ENCODE measurements around the gene RETREG3.

The RETREG3 gene

DNA sequence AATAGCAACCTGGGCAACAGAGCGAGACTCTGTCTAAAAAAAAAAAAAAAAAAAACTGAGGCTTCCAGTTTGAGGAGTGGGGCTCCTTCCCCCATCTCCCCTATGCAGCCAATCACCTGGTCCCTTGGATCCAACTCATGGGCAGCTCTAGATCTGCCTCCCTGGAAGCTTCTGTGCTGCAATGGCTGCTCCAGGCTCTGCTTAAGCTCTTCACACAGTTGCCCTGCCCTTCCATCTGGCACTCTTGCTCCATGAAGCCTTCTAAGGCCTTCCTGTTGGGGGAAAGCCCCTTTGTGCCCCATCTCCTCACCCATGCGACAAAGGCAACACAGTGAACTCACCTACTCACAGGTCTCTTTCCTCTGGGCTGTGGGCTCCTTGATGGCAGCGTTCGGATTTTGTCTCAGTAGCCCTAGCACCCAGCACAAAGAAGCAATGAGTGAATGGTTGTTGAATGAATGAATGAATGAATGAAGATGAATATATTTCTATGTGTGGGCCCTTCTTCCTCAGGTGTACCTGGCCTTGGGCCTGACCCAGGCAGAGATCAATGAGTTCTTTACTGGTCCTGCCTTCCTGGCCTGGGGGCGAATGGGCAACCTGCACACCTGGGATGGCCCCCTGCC is 71.2 kb downstream of the RETREG3 start:
- no peak for TF ChIP-seq GATA3 (IDR thresholded peaks at IDR 0.05; ENCODE audit: low read depth, low read length)

DNA sequence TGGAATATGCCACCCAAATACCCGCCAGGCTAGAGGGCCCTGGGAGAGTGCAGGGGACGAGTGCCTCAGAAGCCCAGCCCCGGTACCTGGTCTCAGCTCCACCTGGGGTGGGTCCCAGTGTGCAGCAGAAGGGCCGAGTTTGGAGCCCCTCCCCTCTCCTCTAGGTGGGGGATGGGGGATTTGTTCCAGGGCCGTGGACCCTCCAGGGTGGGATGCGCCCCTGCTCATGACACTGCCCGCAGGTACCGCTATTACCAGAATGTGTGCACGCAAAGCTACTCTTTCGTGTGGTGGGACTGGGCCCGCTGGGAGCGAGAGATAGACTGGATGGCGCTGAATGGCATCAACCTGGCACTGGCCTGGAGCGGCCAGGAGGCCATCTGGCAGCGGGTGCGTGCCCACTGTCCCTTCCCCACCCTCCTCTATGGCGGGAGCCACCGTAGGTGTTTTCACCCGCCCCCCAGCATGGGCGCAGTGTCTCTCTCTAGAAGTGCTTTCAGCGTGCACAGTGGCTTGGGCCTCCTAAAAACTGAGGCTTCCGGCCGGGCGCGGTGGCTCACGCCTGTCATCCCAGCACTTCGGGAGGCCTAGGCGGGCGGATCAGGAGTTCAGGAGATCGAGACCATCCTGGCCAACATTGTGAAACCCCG is 71.9 kb downstream of the RETREG3 start:
- TF ChIP-seq GATA2 (IDR thresholded peaks at IDR 0.05; ENCODE audit: low read depth, low read length) (no peak), GATA3 (IDR thresholded peaks at IDR 0.05; ENCODE audit: low read depth, low read length) (no peak)

- TF ChIP-seq GATA3 (IDR thresholded peaks at IDR 0.05; ENCODE audit: low read depth, low read length) (no peak), GATA2 (IDR thresholded peaks at IDR 0.05; ENCODE audit: low read depth, low read length) (no peak)
These were observed 72.6 kb downstream of the RETREG3 start for GRCh38 chr17:42536372-42537155.

GRCh38 chr17:42536048-42536371 is 73.2 kb downstream of the RETREG3 start, which contains the start of gene NAGLU:
Gene NAGLU, plus strand, starts transcription at chr17:42536241. Its CDS starts 32 bp downstream, at chr17:42536273.
- TF ChIP-seq GATA3 (IDR thresholded peaks at IDR 0.05; ENCODE audit: low read depth, low read length): no peak
- no peak for TF ChIP-seq GATA2 (IDR thresholded peaks at IDR 0.05; ENCODE audit: low read depth, low read length)

- TF ChIP-seq GATA3 (IDR thresholded peaks at IDR 0.05; ENCODE audit: low read depth, low read length) (no peak), GATA2 (IDR thresholded peaks at IDR 0.05; ENCODE audit: low read depth, low read length) (no peak)
These were observed 73.8 kb downstream of the RETREG3 start for GRCh38 chr17:42535155-42536047.

DNA sequence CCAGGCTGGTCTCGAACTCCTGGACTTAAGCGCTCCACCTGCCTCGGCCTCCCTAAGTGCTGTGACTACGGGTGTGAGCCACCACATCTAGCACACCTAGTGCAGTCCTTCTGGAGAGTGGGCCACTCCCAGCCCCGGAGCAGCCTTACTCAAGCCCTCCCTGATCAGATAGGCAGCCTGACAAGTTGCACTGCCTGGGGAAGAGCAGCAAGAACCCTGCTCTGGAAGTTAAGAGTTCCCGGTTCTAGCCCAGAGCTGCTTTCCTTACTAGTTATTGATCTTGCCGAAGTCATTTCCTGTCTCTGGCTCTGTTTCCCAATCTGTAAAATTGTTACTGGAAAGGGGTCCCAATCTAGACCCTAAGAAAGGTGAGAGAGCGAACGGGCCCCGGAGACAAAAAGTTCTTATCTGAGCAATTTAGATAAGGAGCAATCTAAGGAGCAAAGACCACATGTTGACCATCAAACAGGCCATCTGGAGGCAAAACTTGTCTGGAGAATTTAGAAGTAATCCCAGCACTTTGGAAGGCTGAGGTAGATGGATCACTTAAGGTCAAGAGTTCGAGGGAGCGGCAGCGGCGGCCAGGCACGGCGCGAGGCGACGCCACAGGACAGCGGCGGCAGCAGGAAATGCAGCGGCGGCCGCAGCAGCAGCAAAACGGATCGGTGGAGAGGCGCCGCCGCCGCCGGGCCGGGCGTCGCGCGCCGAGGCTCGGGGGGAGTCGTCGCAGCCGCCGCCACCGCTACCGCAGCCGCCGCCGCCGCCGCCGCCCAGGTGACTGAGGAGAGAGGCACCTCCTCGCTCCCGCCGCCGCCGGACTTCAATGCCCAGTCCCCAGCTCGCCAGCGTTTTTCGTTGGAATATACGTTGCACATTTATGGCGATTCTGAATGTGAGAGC is 77.5 kb downstream of the RETREG3 start:
- no peak for TF ChIP-seq GATA3 (IDR thresholded peaks at IDR 0.05; ENCODE audit: low read depth, low read length)
- TF ChIP-seq GATA2 (IDR thresholded peaks at IDR 0.05; ENCODE audit: low read depth, low read length): peak; percentile 21; the same call in 1 of the 2 replicates

DNA sequence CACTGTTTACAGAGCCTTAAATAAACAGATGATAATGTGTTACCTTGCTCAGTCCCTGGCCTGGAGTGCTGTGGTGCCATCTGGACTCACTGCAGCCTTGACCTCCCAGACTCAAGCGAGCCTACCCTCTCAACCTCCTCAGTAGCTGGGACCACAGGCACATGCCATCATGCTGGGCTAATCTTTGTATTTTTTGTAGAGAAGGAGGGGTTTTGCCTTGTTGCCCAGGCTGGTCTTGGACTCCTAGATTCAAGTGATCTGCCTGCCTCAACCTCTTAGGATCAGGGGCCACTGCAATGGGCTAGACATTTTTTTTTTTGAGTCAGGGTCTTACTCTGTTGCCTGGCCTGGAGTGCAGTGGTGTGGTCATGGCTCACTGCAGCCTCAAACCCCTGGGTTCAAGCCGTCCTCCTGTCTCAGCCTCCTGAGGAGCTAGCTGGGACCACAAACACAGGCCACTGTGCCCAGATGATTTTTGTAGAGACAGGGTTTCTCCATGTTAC is 78.2 kb downstream of the RETREG3 start:
- no peak for TF ChIP-seq GATA2 (IDR thresholded peaks at IDR 0.05; ENCODE audit: low read depth, low read length)
- TF ChIP-seq GATA3 (IDR thresholded peaks at IDR 0.05; ENCODE audit: low read depth, low read length): no peak

Measured in SH-SY5Y (cell line).